Common myeloid progenitor, CD34-positive (primary cell): ENCODE data around the gene CD244.

ENCODE experiments used
- CTCF ChIA-PET: fragments of 350-600 bp; sonication (Branson Sonifier 250); formaldehyde crosslinking; loops from one replicate; lab custom pipeline; 2021; ENCODE audit warnings: antibody characterized with exemption; lab: Charles Lee
- POLR2A ChIA-PET: fragments of 350-600 bp; sonication (Branson Sonifier 250); formaldehyde crosslinking; loops from one replicate; lab custom pipeline; 2021; ENCODE audit warnings: antibody characterized with exemption; lab: Charles Lee
- DNase-seq, 3 donors: peaks; one replicate each; pipeline versions ENCODE4 v3.0.0 to v3.0.0-alpha.2; 2013
- H3K27ac ChIP-seq, 2 experiments: 1 replicate in 1 of 2; 2 replicates in 1 of 2; pipeline ENCODE4 v1.7.0; 2013; ENCODE audit warnings: inconsistent platforms in 2 of 2, low read length in 2 of 2, mild to moderate bottlenecking in 2 of 2, low read depth in 1 of 2, moderate library complexity in 1 of 2; ENCODE audit not compliant: severe bottlenecking in 2 of 2, insufficient read depth in 1 of 2, poor library complexity in 1 of 2
- H3K27me3 ChIP-seq, 5 experiments: replicated peaks in 2 of 5; 1 replicate in 3 of 5; 2 replicates in 2 of 5; pipeline versions ENCODE4 v1.6.1 to v1.7.0; 2013; ENCODE audit warnings: low read length in 4 of 5, mild to moderate bottlenecking in 2 of 5, moderate library complexity in 2 of 5, inconsistent platforms in 1 of 5; ENCODE audit not compliant: insufficient read depth in 5 of 5, control insufficient read depth in 4 of 5
- H3K36me3 ChIP-seq, 4 experiments: 1 replicate in 2 of 4; 2 replicates in 2 of 4; pipeline versions ENCODE4 v1.6.1 to v1.7.0; 2013; ENCODE audit warnings: low read length in 3 of 4, control low read depth in 1 of 4, mild to moderate bottlenecking in 1 of 4; ENCODE audit not compliant: control insufficient read depth in 4 of 4, insufficient read depth in 4 of 4
- H3K4me1 ChIP-seq, 4 experiments: 1 replicate in 3 of 4; 2 replicates in 1 of 4; pipeline versions ENCODE4 v1.6.1 to v1.7.1; 2013; ENCODE audit warnings: low read length in 3 of 4, mild to moderate bottlenecking in 3 of 4, control low read depth in 1 of 4, inconsistent platforms in 1 of 4, moderate library complexity in 1 of 4; ENCODE audit not compliant: control insufficient read depth in 4 of 4, insufficient read depth in 4 of 4; ENCODE audit errors: control extremely low read depth in 1 of 4
- H3K4me3 ChIP-seq, 7 experiments: 1 replicate in 4 of 7; 2 replicates in 3 of 7; pipeline versions ENCODE4 v1.5.1 to v1.7.0; 2013; ENCODE audit warnings: mild to moderate bottlenecking in 7 of 7, low read length in 6 of 7, moderate library complexity in 6 of 7, inconsistent platforms in 2 of 7, low read depth in 2 of 7, control low read depth in 1 of 7; ENCODE audit not compliant: insufficient read depth in 4 of 7, control insufficient read depth in 1 of 7; ENCODE audit errors: extremely low read depth in 1 of 7
- H3K9me3 ChIP-seq, 5 experiments: 1 replicate in 4 of 5; 2 replicates in 1 of 5; pipeline versions ENCODE4 v1.6.1 to v1.7.1; 2013; ENCODE audit warnings: low read length in 4 of 5, mild to moderate bottlenecking in 2 of 5, inconsistent platforms in 1 of 5, low read depth in 1 of 5, moderate library complexity in 1 of 5; ENCODE audit not compliant: control insufficient read depth in 4 of 5, insufficient read depth in 2 of 5; ENCODE audit errors: control extremely low read depth in 1 of 5
- WGBS: methylation state at CpG from one replicate; pipeline ENCODE4 v1.1.5; 2013; ENCODE audit not compliant: insufficient coverage; 5-methylcytosine and 5-hydroxymethylcytosine counted together

Gene CD244

GRCh38 chr1:160806109-160806665 is 56.5 kb downstream of the CD244 start:
- POLR2A ChIA-PET, result no interaction called here
- H3K27me3 ChIP-seq, result peaks cover 0 to 2% (median 0%) of the 10 kb centered on the region in 5 experiments
- DNase-seq, result no peak
- no CpG with 5 or more reads among the region's 1 CpG for WGBS
- H3K4me3 ChIP-seq, result no peak overlapping the region
- H3K27ac ChIP-seq, result no peak overlapping the region
- CTCF ChIA-PET, result interaction anchor here (0.8 to 1.3 kb wide), 4 partner anchors 8 to 125 kb away, joined by 3 to 4 read pairs (median 4); no protein-coding TSS in a partner anchor
- peaks cover 2 to 25% (median 8%) of the 10 kb centered on the region in 5 experiments for H3K9me3 ChIP-seq
- peaks cover 0 to 3% (median 0%) of the 10 kb centered on the region in 4 experiments for H3K4me1 ChIP-seq
- no peaks in the 10 kb centered on the region for H3K36me3 ChIP-seq

DNA sequence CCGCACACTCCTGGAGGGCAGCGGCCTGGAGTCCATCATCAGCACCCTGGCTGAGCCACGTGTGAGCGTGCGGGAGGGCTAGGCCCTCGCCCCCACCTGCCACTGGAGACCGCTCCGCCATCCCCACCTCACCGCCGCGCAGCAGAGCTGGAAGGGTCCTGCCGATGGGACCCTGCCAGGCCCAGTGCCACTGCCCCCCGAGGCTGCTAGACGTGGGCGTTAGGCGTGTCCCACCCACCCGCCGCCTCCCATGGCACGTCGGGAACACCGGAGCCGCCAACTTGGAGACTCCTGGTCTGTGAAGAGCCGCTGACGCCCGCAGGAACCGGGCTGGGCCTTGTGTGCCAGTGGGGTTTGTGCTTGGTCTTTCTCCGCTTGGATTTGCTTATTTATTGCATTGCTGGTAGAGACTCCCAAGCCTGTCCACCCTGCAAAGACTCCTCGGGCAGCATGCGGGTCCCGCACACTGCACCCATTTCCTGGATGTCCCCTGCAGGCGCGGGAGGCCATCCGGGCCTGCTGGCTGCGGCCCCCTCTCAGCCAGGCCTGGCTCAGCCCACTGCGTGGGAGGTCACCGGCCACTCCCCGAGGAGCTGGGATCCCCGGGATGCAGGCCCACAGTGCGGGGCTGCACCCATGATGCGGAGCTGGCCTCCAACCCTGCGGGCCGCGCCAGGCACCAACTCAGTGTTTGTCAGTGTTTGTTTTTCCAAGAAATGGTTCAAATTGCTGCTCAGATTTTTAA is 60.7 kb downstream of the CD244 start:
- CTCF ChIA-PET, result no interaction called here
- Histone ChIP-seq H3K4me3 (no peak overlapping the region), H3K27me3 (peaks cover 0 to 21% (median 9%) of the 10 kb centered on the region in 5 experiments)

DNA sequence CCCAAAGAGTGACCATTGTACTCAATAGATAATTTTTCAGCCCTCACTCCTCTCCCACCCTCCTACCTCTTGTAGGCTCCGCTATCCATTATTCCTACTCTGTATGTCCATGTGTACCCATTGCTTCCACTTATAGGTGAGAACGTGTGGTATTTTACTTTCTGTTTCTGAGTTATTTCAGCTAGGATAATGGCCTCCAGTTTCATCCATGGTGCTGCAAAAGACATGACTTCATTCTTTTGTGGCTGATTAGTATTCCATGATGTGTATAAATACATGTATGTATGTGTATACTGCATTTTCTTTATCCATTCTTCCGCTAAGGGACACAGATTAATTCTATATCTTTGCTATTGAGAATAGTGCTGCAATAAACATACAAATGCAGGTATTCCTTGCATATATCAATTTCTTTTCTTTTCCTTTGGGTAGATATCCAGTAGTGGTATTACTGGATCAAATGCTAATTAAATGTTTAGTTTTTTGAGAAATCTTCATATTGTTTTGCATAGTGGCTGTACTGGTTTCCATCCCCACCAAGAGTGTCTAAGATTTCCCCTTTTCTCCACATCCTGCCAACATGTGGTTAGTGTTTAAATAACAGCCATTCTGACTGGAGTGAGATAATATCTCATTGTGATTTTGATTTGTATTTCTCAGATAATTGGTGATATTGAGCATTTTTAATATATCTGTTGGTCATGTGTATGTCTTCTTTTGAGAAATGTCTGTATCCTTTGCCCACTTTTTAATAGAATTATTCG is 61.9 kb downstream of the CD244 start:
- peak in 2 of 3 donors; percentile 65 to 71 for DNase-seq
- CTCF ChIA-PET, result no interaction called here
- H3K9me3 ChIP-seq, result peaks cover 0 to 6% (median 2%) of the 10 kb centered on the region in 5 experiments
- H3K27ac ChIP-seq, result no peak overlapping the region
- peaks cover 9 to 22% (median 10%) of the 10 kb centered on the region in 4 experiments for H3K4me1 ChIP-seq
- POLR2A ChIA-PET, result no interaction called here
- H3K36me3 ChIP-seq, result no peaks in the 10 kb centered on the region
- peaks cover 0 to 21% (median 9%) of the 10 kb centered on the region in 5 experiments for H3K27me3 ChIP-seq
- no CpG with 5 or more reads among the region's 4 CpGs for WGBS
- H3K4me3 ChIP-seq, result no peak overlapping the region

More for the DNA sequence above, 60.7 kb downstream of the CD244 start:
- no peaks in the 10 kb centered on the region for H3K36me3 ChIP-seq
- DNase-seq, result no peak
- POLR2A ChIA-PET, result no interaction called here
- WGBS, result 96% methylated on average over 40 of the region's 43 CpGs
- H3K27ac ChIP-seq, result no peak overlapping the region
- H3K4me1 ChIP-seq, result peaks cover 8 to 22% (median 9%) of the 10 kb centered on the region in 4 experiments
- peaks cover 0 to 16% (median 3%) of the 10 kb centered on the region in 5 experiments for H3K9me3 ChIP-seq

- H3K4me3 ChIP-seq, result no peak overlapping the region
- POLR2A ChIA-PET, result no interaction called here
- H3K4me1 ChIP-seq, result peaks cover 9 to 22% (median 10%) of the 10 kb centered on the region in 4 experiments
These were observed 62.5 kb downstream of the CD244 start for GRCh38 chr1:160800142-160800541.

GRCh38 chr1:160799641-160800040 is 63.0 kb downstream of the CD244 start:
- CTCF ChIA-PET, result interaction anchor here (0.6 to 2.8 kb wide), 5 partner anchors 8 to 156 kb away, joined by 3 to 9 read pairs (median 4); no protein-coding TSS in a partner anchor
- no peak overlapping the region for H3K4me3 ChIP-seq
- WGBS, result 100% methylated on average over 4 of the region's 5 CpGs

More at GRCh38 chr1:160800142-160800541, 62.5 kb downstream of the CD244 start:
- H3K27me3 ChIP-seq, result peaks cover 0 to 21% (median 9%) of the 10 kb centered on the region in 5 experiments
- no peak overlapping the region for H3K27ac ChIP-seq
- peaks cover 0 to 2% (median 0%) of the 10 kb centered on the region in 5 experiments for H3K9me3 ChIP-seq
- H3K36me3 ChIP-seq, result no peaks in the 10 kb centered on the region
- WGBS, result no CpG with 5 or more reads among the region's 1 CpG
- CTCF ChIA-PET, result interaction anchor here (0.6 to 2.3 kb wide), 4 partner anchors 8 to 155 kb away, joined by 3 to 5 read pairs (median 4); no protein-coding TSS in a partner anchor
- DNase-seq, result no peak

DNA sequence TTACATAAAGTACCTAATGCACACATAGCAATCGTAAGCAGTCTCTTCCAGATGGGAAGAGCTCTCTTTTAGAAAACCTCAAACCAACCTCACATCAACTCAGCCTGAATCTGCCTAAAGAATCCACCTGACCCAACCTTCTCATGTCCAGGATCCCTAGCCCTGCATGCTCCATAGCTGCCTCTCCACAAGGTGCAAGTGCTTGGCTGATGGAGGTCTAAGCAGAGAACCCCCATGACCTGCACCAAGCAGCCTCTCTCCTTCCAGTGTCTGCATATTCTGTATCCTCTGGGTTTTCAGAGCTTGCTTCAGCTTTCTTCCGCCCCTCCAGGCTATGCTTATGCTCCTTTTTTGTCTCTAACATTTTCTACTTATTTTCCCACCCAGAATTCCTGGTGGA is 64.2 kb downstream of the CD244 start:
- H3K9me3 ChIP-seq, result no peaks in the 10 kb centered on the region
- ChIA-PET POLR2A (interaction anchor here (0.6 kb wide), 1 partner anchor 43 kb away, joined by 6 read pairs; no protein-coding TSS in a partner anchor), CTCF (interaction anchor here (0.7 to 2.8 kb wide), 7 partner anchors 8 to 75 kb away, joined by 3 to 9 read pairs (median 3); no protein-coding TSS in a partner anchor)
- H3K27me3 ChIP-seq, result peaks cover 0 to 19% (median 9%) of the 10 kb centered on the region in 5 experiments
- WGBS, result 93% methylated on average over 2 of the region's 2 CpGs
- H3K36me3 ChIP-seq, result no peaks in the 10 kb centered on the region
- peaks cover 9 to 22% (median 10%) of the 10 kb centered on the region in 4 experiments for H3K4me1 ChIP-seq
- DNase-seq, result no peak
- H3K4me3 ChIP-seq, result no peak overlapping the region
- no peak overlapping the region for H3K27ac ChIP-seq

More at GRCh38 chr1:160799641-160800040, 63.0 kb downstream of the CD244 start:
- H3K9me3 ChIP-seq, result peaks cover 0 to 2% (median 0%) of the 10 kb centered on the region in 5 experiments
- peaks cover 0 to 21% (median 9%) of the 10 kb centered on the region in 5 experiments for H3K27me3 ChIP-seq
- no peaks in the 10 kb centered on the region for H3K36me3 ChIP-seq
- POLR2A ChIA-PET, result no interaction called here
- DNase-seq, result no peak
- H3K27ac ChIP-seq, result no peak overlapping the region
- H3K4me1 ChIP-seq, result peaks cover 9 to 22% (median 10%) of the 10 kb centered on the region in 4 experiments
